ENCODE data around the gene INTS11. TPM values are rescaled to one million over a fixed set of nuclear protein-coding genes. Genes with fewer than 3 reads are reported as not detected.

Gene INTS11
- total RNA-seq, 1 experiment from 2014 or later, result 254 TPM

GRCh38 chr1:1303736-1304135 lies 20.7 kb downstream of the INTS11 start:
- no peak overlapping the region for H3K4me3 ChIP-seq (ENCODE audit: low read length)
- H3K36me3 ChIP-seq (ENCODE audit: low read depth, low read length), result no peaks in the 10 kb centered on the region
- ATAC-seq (no peak), DNase-seq (no peak)
- no peaks in the 10 kb centered on the region for H3K27me3 ChIP-seq (ENCODE audit: low read length)
- intact Hi-C loops (cut with micrococcal nuclease), result no loop called here
- peaks cover 23% of the 10 kb centered on the region for H3K4me1 ChIP-seq (ENCODE audit: insufficient read depth, low read length)
- no peak overlapping the region for H2AFZ ChIP-seq (ENCODE audit: low read length)
- no peaks in the 10 kb centered on the region for H3F3A ChIP-seq (ENCODE audit: low read length, unreplicated experiment)
- peaks cover 5% of the 10 kb centered on the region for H4K20me1 ChIP-seq (ENCODE audit: low read length)
- ChIA-PET POLR2A (ENCODE audit: unreplicated experiment) (interaction anchor here (0.5 kb wide), 1 partner anchor 286 kb away, joined by 4 read pairs; no protein-coding TSS in a partner anchor), CTCF (no interaction called here)
- H3K4me2 ChIP-seq (ENCODE audit: low read length), result no peak overlapping the region
- TF ChIP-seq CTCF (conservative IDR thresholded peaks at IDR 0.05; ENCODE audit: low read depth, low read length), result no peak
- no peak for TF ChIP-seq EZH2 (IDR thresholded peaks at IDR 0.05; ENCODE audit: low read length, unreplicated experiment)
- no peak for TF ChIP-seq EZH2phosphoT487 (IDR thresholded peaks at IDR 0.05; ENCODE audit: borderline replicate concordance, low read length)
- no peak overlapping the region for H3K9ac ChIP-seq (ENCODE audit: low read length)
- H3K9me3 ChIP-seq (ENCODE audit: low read length), result no peaks in the 10 kb centered on the region
- H3K9me2 ChIP-seq (replicated peaks; ENCODE audit: low read length), result no peaks in the 10 kb centered on the region
- H3K27ac ChIP-seq (ENCODE audit: low read length), result no peak overlapping the region
- no TSS peak for BruUV-seq (replicated peaks)
- H3K79me2 ChIP-seq (ENCODE audit: low read length), result peaks cover 41% of the 10 kb centered on the region

GRCh38 chr1:1302951-1303509 lies 21.4 kb downstream of the INTS11 start:
- Histone ChIP-seq H3K9me2 (replicated peaks; ENCODE audit: low read length) (no peaks in the 10 kb centered on the region), H3K9me3 (ENCODE audit: low read length) (no peaks in the 10 kb centered on the region), H3F3A (ENCODE audit: low read length, unreplicated experiment) (no peaks in the 10 kb centered on the region), H3K4me3 (ENCODE audit: low read length) (no peak overlapping the region), H3K4me1 (ENCODE audit: insufficient read depth, low read length) (peaks cover 23% of the 10 kb centered on the region), H3K9ac (ENCODE audit: low read length) (no peak overlapping the region), H2AFZ (ENCODE audit: low read length) (no peak overlapping the region), H3K79me2 (ENCODE audit: low read length) (peaks cover 38% of the 10 kb centered on the region), H3K27me3 (ENCODE audit: low read length) (no peaks in the 10 kb centered on the region), H3K27ac (ENCODE audit: low read length) (no peak overlapping the region), H3K4me2 (ENCODE audit: low read length) (no peak overlapping the region), H3K36me3 (ENCODE audit: low read depth, low read length) (no peaks in the 10 kb centered on the region), H4K20me1 (ENCODE audit: low read length) (peaks cover 5% of the 10 kb centered on the region)
- ChIA-PET CTCF (no interaction called here), POLR2A (ENCODE audit: unreplicated experiment) (interaction anchor here (0.5 kb wide), 1 partner anchor 286 kb away, joined by 4 read pairs; no protein-coding TSS in a partner anchor)
- intact Hi-C loops (cut with micrococcal nuclease), result no loop called here
- no TSS peak for BruUV-seq (replicated peaks)
- DNase-seq (no peak), ATAC-seq (no peak)
- TF ChIP-seq EZH2 (IDR thresholded peaks at IDR 0.05; ENCODE audit: low read length, unreplicated experiment), result no peak
- TF ChIP-seq CTCF (conservative IDR thresholded peaks at IDR 0.05; ENCODE audit: low read depth, low read length), result no peak
- TF ChIP-seq EZH2phosphoT487 (IDR thresholded peaks at IDR 0.05; ENCODE audit: borderline replicate concordance, low read length), result no peak

GRCh38 chr1:1302006-1302430 lies 22.4 kb downstream of the INTS11 start:
- intact Hi-C loops (cut with micrococcal nuclease), result no loop called here

More at GRCh38 chr1:1302006-1302430, 22.4 kb downstream of the INTS11 start:
- H3K4me2 ChIP-seq (ENCODE audit: low read length), result no peak overlapping the region
- no peak overlapping the region for H2AFZ ChIP-seq (ENCODE audit: low read length)
- H4K20me1 ChIP-seq (ENCODE audit: low read length), result peaks cover 5% of the 10 kb centered on the region
- no peaks in the 10 kb centered on the region for H3K9me2 ChIP-seq (replicated peaks; ENCODE audit: low read length)
- ATAC-seq (no peak), DNase-seq (no peak)
- BruUV-seq (replicated peaks), result no TSS peak
- H3K4me3 ChIP-seq (ENCODE audit: low read length), result no peak overlapping the region
- TF ChIP-seq EZH2 (IDR thresholded peaks at IDR 0.05; ENCODE audit: low read length, unreplicated experiment) (no peak), CTCF (conservative IDR thresholded peaks at IDR 0.05; ENCODE audit: low read depth, low read length) (peak; percentile 84)
- no peaks in the 10 kb centered on the region for H3K36me3 ChIP-seq (ENCODE audit: low read depth, low read length)
- peaks cover 34% of the 10 kb centered on the region for H3K79me2 ChIP-seq (ENCODE audit: low read length)
- CTCF ChIA-PET, result no interaction called here
- no peaks in the 10 kb centered on the region for H3K27me3 ChIP-seq (ENCODE audit: low read length)
- no peaks in the 10 kb centered on the region for H3F3A ChIP-seq (ENCODE audit: low read length, unreplicated experiment)
- no peaks in the 10 kb centered on the region for H3K9me3 ChIP-seq (ENCODE audit: low read length)
- POLR2A ChIA-PET (ENCODE audit: unreplicated experiment), result no interaction called here
- no peak overlapping the region for H3K9ac ChIP-seq (ENCODE audit: low read length)
- H3K27ac ChIP-seq (ENCODE audit: low read length), result no peak overlapping the region
- peaks cover 22% of the 10 kb centered on the region for H3K4me1 ChIP-seq (ENCODE audit: insufficient read depth, low read length)

All from PC-3 (cell line).